ENCODE data around the gene TXLNB. TPM values are rescaled to one million over a fixed set of nuclear protein-coding genes. Genes with fewer than 3 reads are reported as not detected.

The TXLNB gene
- total and polyA plus RNA-seq, 2 of the 13 experiments (the other 11 are each of a cell fraction or from before 2014, with no cell fraction given) = not detected

- ATAC-seq = no peak
- Histone ChIP-seq H3K27ac (ENCODE audit: extremely low read length, insufficient read depth, low read length) (no peak overlapping the region), H4K20me1 (ENCODE audit: insufficient read depth, low read length) (no peaks in the 10 kb centered on the region), H3K4me1 (ENCODE audit: insufficient read depth, low read length) (no peaks in the 10 kb centered on the region), H2AFZ (ENCODE audit: low read length) (no peak overlapping the region), H3K4me3 (replicated peaks in 1 of 3; ENCODE audit: insufficient read depth in 1 of 3, low read depth in 2 of 3, low read length in 3 of 3) (no peak overlapping the region), H3K79me2 (ENCODE audit: insufficient read depth, low read length) (no peaks in the 10 kb centered on the region), H3K27me3 (ENCODE audit: control insufficient read depth in 1 of 2, insufficient read depth in 2 of 2, low read length in 2 of 2) (0 out of 5 replicates have a peak, but pooled peaks cover 0 to 3% of the 10 kb centered on the region in 2 experiments), H3K36me3 (replicated peaks in 1 of 2; ENCODE audit: control insufficient read depth in 1 of 2, insufficient read depth in 2 of 2, low read length in 2 of 2) (no peaks in the 10 kb centered on the region), H3K4me2 (ENCODE audit: low read depth, low read length) (no peak overlapping the region), H3K9me3 (ENCODE audit: low read length) (no peaks in the 10 kb centered on the region), H3K9ac (ENCODE audit: insufficient read depth, low read depth, low read length) (no peak overlapping the region)
- in situ Hi-C loops (cut with HindIII; ENCODE audit: extremely low pct_ligation_motif_present, low pct_unique_long_range_greater_than_20kb) = no loop called here
- POLR2A ChIA-PET = no interaction called here
- CTCF ChIA-PET (ENCODE audit: low intra/inter-chr PET ratio, low total read pairs) = no interaction called here
- DNase-seq (ENCODE audit: low spot score) = no peak
- WGBS (ENCODE audit: low lambda C conversion rate) = 17% methylated on average over 13 of the region's 13 CpGs
- intact Hi-C loops (cut with micrococcal nuclease; ENCODE audit: unreplicated experiment) = no loop called here
- no peak for TF ChIP-seq ZKSCAN5 (CRISPR knock-in tag; IDR thresholded peaks at IDR 0.05)
- no peak for TF ChIP-seq ELF3 (CRISPR knock-in tag; IDR thresholded peaks at IDR 0.05)
- TF ChIP-seq SPEN (CRISPR knock-in tag; IDR thresholded peaks at IDR 0.05; ENCODE audit: low read depth) = no peak
- TF ChIP-seq ZNF652 (CRISPR knock-in tag; IDR thresholded peaks at IDR 0.05; ENCODE audit: borderline replicate concordance, low read depth) = no peak
- no peak for TF ChIP-seq ZNF496 (CRISPR knock-in tag; IDR thresholded peaks at IDR 0.05; ENCODE audit: insufficient replicate concordance)
- no peak for TF ChIP-seq SKIL (CRISPR knock-in tag; IDR thresholded peaks at IDR 0.05; ENCODE audit: borderline replicate concordance)
- no peak for TF ChIP-seq ERF (CRISPR knock-in tag; IDR thresholded peaks at IDR 0.05)
- TF ChIP-seq ZHX1 (CRISPR knock-in tag; IDR thresholded peaks at IDR 0.05; ENCODE audit: low read depth) = no peak
- TF ChIP-seq ZNF597 (CRISPR knock-in tag; IDR thresholded peaks at IDR 0.05) = no peak
- TF ChIP-seq ZBTB33 (CRISPR knock-in tag; IDR thresholded peaks at IDR 0.05) = no peak
- no peak for TF ChIP-seq ZNF121 (CRISPR knock-in tag; IDR thresholded peaks at IDR 0.05)
- TF ChIP-seq ZFP36L2 (CRISPR knock-in tag; IDR thresholded peaks at IDR 0.05) = no peak
- no peak for TF ChIP-seq ZNF772 (CRISPR knock-in tag; IDR thresholded peaks at IDR 0.05)
- TF ChIP-seq MEIS2 (CRISPR knock-in tag; IDR thresholded peaks at IDR 0.05) = no peak
- no peak for TF ChIP-seq POLR2AphosphoS5 (IDR thresholded peaks at IDR 0.05; ENCODE audit: low read depth, low read length)
- no peak for TF ChIP-seq TEF (CRISPR knock-in tag; IDR thresholded peaks at IDR 0.05)
- FAIRE-seq = no peak
- BruUV-seq (replicated peaks) = no TSS peak
Observed at GRCh38 chr6:139262519-139263300, 29.1 kb downstream of the TXLNB start.

Data from HepG2 (cell line).